ENCODE data around the gene TMEM129. TPM values are rescaled to one million over a fixed set of nuclear protein-coding genes. Genes with fewer than 3 reads are reported as not detected.

Gene TMEM129
- total and polyA plus RNA-seq, 10 of the 15 experiments (the other 5 are each of a cell fraction or from before 2014, with no cell fraction given), result 0.19 to 24.9 (median 13.2) TPM

DNA sequence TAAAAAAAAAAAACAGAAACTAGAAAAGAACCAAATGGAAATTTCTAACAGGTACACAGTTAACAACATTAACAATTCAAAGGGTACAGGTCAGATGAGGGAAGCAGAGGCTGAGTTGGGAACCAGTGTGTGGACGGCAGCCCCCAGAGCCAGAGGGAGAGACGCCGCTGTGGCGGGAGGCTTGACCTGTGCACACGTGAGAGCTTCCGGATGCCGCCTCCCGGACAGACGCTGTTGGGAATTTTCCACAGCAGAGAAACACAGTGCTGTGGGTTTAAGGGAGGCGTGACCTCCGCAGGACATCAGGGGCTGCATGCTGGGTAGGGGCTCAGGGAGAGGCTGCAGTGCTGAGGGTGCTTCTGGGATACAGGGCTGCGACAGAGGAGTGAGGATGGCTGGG lies 22.4 kb upstream of the TMEM129 start:
- no peak overlapping the region for H2AFZ ChIP-seq (ENCODE audit: control insufficient read depth, low read depth, low read length)
- no peak overlapping the region for H3K27ac ChIP-seq (ENCODE audit: control insufficient read depth, insufficient read depth)
- H3K4me2 ChIP-seq (ENCODE audit: control insufficient read depth, insufficient read depth), result no peak overlapping the region
- ChIA-PET CTCF (interaction anchor here (1.3 kb wide), 1 partner anchor 50 kb away, joined by 8 read pairs; no protein-coding TSS in a partner anchor), SMC1A (ENCODE audit: uncharacterized antibody, unreplicated experiment) (no interaction called here), RAD21 (ENCODE audit: unreplicated experiment) (no interaction called here), POLR2A (no interaction called here)
- no peak for ATAC-seq
- H3K9ac ChIP-seq (ENCODE audit: control insufficient read depth, insufficient read depth, low read length), result no peak overlapping the region
- no peaks in the 10 kb centered on the region for H3K27me3 ChIP-seq (replicated peaks in 1 of 2; ENCODE audit: control insufficient read depth in 2 of 2, insufficient read depth in 2 of 2, low read length in 1 of 2)
- H3K79me2 ChIP-seq (ENCODE audit: control insufficient read depth, insufficient read depth, low read length), result no peaks in the 10 kb centered on the region
- no peak overlapping the region for H3K4me3 ChIP-seq
- TF ChIP-seq BRCA1 (IDR thresholded peaks at IDR 0.05; ENCODE audit: low read depth, low read length), result no peak
- TF ChIP-seq, protein P1, sequence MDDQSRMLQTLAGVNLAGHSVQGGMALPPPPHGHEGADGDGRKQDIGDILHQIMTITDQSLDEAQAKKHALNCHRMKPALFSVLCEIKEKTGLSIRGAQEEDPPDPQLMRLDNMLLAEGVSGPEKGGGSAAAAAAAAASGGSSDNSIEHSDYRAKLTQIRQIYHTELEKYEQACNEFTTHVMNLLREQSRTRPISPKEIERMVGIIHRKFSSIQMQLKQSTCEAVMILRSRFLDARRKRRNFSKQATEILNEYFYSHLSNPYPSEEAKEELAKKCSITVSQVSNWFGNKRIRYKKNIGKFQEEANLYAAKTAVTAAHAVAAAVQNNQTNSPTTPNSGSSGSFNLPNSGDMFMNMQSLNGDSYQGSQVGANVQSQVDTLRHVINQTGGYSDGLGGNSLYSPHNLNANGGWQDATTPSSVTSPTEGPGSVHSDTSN (IDR thresholded peaks at IDR 0.05; ENCODE audit: insufficient replicate concordance, low read depth, low read length), result no peak
- no peak for TF ChIP-seq HDGF (IDR thresholded peaks at IDR 0.05)
- no peak for TF ChIP-seq YY1 (IDR thresholded peaks at IDR 0.05; ENCODE audit: low read depth, low read length)
- TF ChIP-seq NFYB (IDR thresholded peaks at IDR 0.05; ENCODE audit: insufficient read depth, low read depth, low read length), result no peak
- no peak for TF ChIP-seq NRF1 (conservative IDR thresholded peaks at IDR 0.05; ENCODE audit: low read depth, low read length)
- no peak for TF ChIP-seq PAX5 (IDR thresholded peaks at IDR 0.05; ENCODE audit: borderline replicate concordance, low read depth, low read length)
- TF ChIP-seq CREB1 (IDR thresholded peaks at IDR 0.05; ENCODE audit: low read depth), result no peak
- no peak for FAIRE-seq
- in situ Hi-C loops (cut with MboI), result loop anchor here (5.0 kb wide), 2 partner anchors 74 to 164 kb away; no protein-coding TSS in a partner anchor
- intact Hi-C loops (cut with micrococcal nuclease; ENCODE audit: unreplicated experiment), result no loop called here
- H3K36me3 ChIP-seq (ENCODE audit: control insufficient read depth in 2 of 2, insufficient read depth in 2 of 2, low read length in 1 of 2), result peaks cover 21 to 36% of the 10 kb centered on the region in 2 experiments; a peak in 3 of 4 replicates
- H4K20me1 ChIP-seq (ENCODE audit: control insufficient read depth, insufficient read depth), result no peaks in the 10 kb centered on the region
- DNase-seq (ENCODE audit: low read depth, low spot score), result no peak
- peaks cover under 1% of the 10 kb centered on the region; the same call in 2 of the 3 replicates for H3K9me3 ChIP-seq (replicated peaks; ENCODE audit: control insufficient read depth, insufficient read depth, low read length)
- no peaks in the 10 kb centered on the region for H3K4me1 ChIP-seq (ENCODE audit: control insufficient read depth, insufficient read depth, low read length)
- TSS peak; percentile 18 for BruUV-seq (replicated peaks)
- WGBS (ENCODE audit: insufficient coverage, insufficient replicate concordance, low lambda C conversion rate, missing lambda C conversion rate), result 94% methylated on average over 12 of the region's 12 CpGs

Data from GM12878 (cell line).